ENCODE data around the gene GALNTL6.
"Not testable (repeated sequence)": the region's sequence is repeated elsewhere in the genome, so short reads cannot be mapped to it uniquely, and the experiment has no call there.

GRCh38 chr4:173042139-173042538, 1228.9 kb downstream of the GALNTL6 start:
- TF ChIP-seq, protein P1, sequence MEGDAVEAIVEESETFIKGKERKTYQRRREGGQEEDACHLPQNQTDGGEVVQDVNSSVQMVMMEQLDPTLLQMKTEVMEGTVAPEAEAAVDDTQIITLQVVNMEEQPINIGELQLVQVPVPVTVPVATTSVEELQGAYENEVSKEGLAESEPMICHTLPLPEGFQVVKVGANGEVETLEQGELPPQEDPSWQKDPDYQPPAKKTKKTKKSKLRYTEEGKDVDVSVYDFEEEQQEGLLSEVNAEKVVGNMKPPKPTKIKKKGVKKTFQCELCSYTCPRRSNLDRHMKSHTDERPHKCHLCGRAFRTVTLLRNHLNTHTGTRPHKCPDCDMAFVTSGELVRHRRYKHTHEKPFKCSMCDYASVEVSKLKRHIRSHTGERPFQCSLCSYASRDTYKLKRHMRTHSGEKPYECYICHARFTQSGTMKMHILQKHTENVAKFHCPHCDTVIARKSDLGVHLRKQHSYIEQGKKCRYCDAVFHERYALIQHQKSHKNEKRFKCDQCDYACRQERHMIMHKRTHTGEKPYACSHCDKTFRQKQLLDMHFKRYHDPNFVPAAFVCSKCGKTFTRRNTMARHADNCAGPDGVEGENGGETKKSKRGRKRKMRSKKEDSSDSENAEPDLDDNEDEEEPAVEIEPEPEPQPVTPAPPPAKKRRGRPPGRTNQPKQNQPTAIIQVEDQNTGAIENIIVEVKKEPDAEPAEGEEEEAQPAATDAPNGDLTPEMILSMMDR (conservative IDR thresholded peaks at IDR 0.05; ENCODE audit: low read depth in 2 of 2): not testable (repeated sequence)
- TF ChIP-seq, protein P2, sequence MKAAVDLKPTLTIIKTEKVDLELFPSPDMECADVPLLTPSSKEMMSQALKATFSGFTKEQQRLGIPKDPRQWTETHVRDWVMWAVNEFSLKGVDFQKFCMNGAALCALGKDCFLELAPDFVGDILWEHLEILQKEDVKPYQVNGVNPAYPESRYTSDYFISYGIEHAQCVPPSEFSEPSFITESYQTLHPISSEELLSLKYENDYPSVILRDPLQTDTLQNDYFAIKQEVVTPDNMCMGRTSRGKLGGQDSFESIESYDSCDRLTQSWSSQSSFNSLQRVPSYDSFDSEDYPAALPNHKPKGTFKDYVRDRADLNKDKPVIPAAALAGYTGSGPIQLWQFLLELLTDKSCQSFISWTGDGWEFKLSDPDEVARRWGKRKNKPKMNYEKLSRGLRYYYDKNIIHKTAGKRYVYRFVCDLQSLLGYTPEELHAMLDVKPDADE (IDR thresholded peaks at IDR 0.05): not testable (repeated sequence)
- not testable (repeated sequence) for TF ChIP-seq EZH2 (IDR thresholded peaks at IDR 0.05; ENCODE audit: low read depth, unreplicated experiment)
